SKM-1 (cell line): Measurements from ENCODE around the gene SUGCT.

Source experiments
- DNase-seq: peaks from one replicate; lab custom pipeline; 2025; ENCODE audit not compliant: unreplicated experiment; lab: John Stamatoyannopoulos, UW

SUGCT gene

GRCh38 chr7:40887099-40887498 is 752.3 kb downstream of the SUGCT start:
- no peak for DNase-seq

- no peak for DNase-seq
These were observed 753.7 kb downstream of the SUGCT start for GRCh38 chr7:40888499-40888898.

- no peak for DNase-seq
These were observed 754.3 kb downstream of the SUGCT start for GRCh38 chr7:40889099-40889498.

DNA sequence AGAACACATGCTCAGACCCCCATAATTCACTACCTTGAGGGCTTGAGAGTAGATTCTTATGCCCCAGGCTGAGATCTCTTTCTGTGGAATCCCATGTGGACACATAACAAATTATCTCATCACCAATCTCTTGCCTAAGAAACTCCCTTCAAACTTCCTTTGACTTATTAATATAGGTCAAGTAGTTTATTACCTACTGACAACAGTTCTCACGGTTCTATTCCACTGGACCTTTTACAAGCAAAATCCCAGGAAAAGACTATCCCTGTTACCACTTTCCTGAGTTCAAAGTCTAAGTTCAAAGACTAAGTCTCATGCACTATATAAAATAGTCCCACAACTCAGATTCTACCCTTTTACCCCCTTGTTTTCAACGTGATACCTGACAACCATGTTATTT is 754.7 kb downstream of the SUGCT start:
- DNase-seq = no peak

DNA sequence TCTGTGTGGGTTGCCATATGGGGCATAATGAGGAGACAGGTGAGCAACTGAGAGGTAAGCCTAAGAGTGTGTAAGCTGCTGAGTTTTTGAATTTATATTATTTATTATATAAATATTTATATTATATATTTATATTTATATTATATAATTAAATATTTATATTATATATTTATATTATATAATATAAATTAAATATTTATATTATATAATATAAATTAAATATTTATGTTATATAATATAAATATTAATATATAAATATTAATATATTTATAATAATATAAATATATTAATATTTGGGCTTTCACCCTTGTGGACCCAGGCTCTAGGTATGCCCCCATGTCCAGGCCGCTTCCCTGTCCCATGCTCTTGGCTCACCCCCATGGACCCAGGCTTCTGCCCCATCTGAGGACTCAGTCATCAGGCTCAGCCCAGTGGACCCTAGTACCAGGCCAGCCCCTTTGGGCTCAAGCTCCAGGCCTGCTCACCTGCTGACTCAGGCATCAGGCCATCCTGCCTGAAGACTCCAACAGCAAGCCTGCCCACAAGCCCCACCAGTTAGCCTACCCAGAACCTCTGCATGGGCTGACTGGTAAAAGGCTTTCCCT is 755.4 kb downstream of the SUGCT start:
- DNase-seq = no peak

GRCh38 chr7:40891232-40891631 is 756.4 kb downstream of the SUGCT start:
- no peak for DNase-seq

- no peak for DNase-seq
These were observed 764.3 kb downstream of the SUGCT start for GRCh38 chr7:40899151-40899550.

GRCh38 chr7:40899636-40900507 is 765.1 kb downstream of the SUGCT start:
- DNase-seq = no peak

DNA sequence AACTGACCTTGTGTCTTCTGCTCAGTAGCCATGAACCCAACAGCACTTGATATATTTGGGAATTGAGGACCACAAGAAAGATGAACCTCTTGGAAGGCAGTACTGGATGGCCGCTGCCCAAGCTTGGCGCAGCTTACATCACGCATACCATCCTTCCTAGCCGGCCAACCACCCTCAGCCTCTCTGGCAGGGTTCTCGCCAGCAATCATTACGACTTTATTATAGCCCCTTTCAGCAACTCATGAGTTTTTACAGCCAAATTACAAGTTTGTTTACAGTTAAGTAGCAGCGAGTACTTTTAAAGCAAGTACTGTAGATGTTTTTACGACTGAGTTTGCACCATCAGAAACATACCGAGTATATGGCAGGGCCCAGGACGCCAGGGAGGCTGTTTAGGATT is 769.1 kb downstream of the SUGCT start:
- DNase-seq = no peak

DNA sequence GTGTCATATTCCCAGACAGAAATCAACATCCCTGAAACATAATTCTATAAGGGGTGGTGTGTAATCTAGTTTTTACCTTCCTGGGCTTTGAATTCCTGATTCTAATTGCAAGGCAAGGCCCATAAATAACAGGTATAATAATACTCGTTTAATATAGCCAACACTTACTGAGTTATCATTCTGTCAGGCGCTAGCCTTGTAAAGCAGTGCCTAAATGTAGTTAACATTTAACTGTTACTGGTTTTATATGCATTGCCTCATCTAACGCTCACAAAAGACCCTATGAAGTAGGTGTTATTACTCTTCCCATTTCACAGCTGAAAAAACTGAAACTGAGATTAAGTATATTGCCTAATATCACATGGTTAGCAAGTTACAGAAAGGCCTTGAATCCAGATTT is 772.5 kb downstream of the SUGCT start:
- no peak for DNase-seq

DNA sequence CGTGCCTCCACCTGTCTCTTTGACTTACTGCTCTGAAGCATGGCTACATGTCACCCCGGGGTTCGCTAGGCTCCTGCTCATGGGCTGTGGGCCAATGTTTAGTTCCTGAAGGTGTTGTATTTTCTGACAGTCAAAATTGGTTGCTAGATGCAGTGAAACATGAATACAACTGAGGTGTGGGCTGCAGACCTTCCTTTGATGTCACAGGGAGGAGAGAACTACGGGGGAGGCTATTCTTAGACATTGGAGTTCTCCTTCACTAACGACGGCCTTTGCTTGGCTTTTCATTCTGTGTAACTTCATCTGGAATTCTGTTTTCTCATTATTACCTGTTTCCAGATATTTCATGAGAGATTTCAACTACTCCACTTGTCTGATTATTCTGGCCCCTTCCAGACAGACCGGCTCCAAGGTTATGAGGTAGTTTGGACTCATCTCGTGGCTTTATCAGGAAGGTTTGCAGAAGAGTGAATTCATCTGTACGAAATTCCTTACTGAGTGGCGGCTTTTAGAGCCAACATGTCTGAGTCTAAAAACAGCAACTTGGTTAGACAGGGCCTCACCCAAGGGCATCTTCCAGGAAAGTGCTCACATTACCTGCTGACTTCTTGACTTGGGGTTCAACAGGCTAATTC is 774.7 kb downstream of the SUGCT start:
- no peak for DNase-seq
